Measurements from ENCODE around the gene SCN2B. TPM values are rescaled to one million over a fixed set of nuclear protein-coding genes. Genes with fewer than 3 reads are reported as not detected.
A peak's percentile ranks its signal among the peaks of the same experiment; 100 is the strongest.

SCN2B gene, protein sequence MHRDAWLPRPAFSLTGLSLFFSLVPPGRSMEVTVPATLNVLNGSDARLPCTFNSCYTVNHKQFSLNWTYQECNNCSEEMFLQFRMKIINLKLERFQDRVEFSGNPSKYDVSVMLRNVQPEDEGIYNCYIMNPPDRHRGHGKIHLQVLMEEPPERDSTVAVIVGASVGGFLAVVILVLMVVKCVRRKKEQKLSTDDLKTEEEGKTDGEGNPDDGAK
- total RNA-seq = not detected

DNA sequence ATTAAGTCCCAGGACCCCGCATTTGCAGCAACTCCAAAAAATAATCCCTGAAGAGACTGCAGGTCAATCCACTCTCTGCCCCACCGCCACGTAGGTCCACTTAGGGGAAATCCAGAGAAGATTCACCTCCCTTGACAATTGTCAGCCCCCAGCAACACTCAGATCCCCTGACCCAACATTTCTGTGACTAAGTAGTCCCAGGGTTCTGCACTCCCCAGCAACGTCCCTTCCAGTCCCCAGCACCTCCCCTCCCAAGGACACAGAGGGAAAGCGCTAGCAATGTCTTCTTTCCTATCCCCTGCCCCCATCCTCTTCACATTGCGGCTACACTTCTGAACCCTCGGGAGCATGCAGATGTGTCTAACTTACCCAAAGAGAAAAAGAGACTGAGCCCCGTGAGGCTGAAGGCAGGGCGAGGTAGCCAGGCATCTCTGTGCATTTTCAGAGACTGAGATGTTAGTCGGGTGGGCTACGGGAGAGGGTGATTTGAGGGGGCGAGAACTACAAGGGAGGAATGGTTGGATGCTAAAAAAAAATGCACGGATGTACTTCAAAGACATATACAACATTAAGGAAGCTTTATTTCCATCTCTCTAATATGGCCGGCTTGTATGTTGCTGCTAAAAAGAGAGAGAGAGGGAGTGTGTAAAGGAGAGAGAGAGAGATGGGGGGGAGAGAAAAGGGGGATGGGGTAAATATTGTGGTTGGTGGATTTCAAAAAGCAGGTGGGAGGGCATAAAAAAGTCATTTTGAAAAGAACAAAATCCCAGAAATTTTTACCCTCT is at the start of gene SCN2B:
TSS of gene SCN2B (minus strand) at position 647 of the 785 bp plus-strand sequence. CDS start at position 439, 208 bp downstream.
- intact Hi-C loops (cut with micrococcal nuclease) = no loop called here
- H3K27ac Mint-ChIP-seq = no peak within 1 kb of the TSS
- peaks cover 9% of the 10 kb centered on the region for H3K27me3 Mint-ChIP-seq
- ChIA-PET CTCF (no interaction called here), POLR2A (no interaction called here)
- no peaks in the 10 kb centered on the region for H3K9me3 Mint-ChIP-seq
- no peaks in the 10 kb centered on the region for H3K36me3 Mint-ChIP-seq
- H3K4me1 Mint-ChIP-seq (ENCODE audit: low read depth) = no peaks in the 10 kb centered on the region
- DNase-seq = no peak
- H3K4me3 Mint-ChIP-seq = no peak within 1 kb of the TSS

DNA sequence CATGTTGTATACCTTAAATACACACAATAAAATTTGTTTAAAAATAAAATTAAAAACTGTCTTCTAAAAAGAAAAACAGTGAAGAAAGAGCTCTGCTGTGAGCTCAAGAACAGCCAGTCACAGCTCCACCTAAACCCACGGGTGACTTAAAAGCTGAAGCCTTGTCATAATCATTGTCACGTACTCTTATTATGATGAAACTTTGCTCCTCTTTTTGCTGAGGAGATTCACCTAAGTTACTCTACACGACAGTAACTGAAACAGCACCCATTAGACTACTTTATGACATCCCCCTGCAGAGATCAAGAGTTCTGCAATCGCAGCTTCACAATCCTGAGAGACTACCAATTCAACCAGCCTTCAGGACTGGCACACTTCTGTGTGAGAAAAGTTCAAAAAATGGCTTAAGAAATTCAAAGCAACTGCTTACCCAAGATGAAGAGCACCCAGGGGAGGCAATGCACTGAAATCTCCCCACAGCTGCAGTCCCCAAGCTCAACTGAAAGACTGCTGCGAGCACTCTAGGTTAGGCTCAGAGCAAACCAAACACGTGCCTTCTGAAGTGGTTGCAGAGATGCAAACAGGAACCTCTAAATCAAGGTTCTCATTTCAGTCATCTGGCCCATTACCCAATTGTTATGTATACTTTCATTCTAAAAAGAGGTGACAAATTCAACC is 48.2 kb upstream of the SCN2B start, which contains the start of gene JAML:
TSS of gene JAML (minus strand) at position 501 of the 678 bp plus-strand sequence. CDS start 10,145 bp downstream, outside the sequence.
- intact Hi-C loops (cut with micrococcal nuclease) = loop anchor here (1.0 kb wide), 4 partner anchors 7 to 27 kb away; no protein-coding TSS in a partner anchor
- H3K27ac Mint-ChIP-seq = peak within 1 kb of the TSS; percentile 97
- H3K27me3 Mint-ChIP-seq = no peaks in the 10 kb centered on the region
- H3K4me1 Mint-ChIP-seq (ENCODE audit: low read depth) = peaks cover 80% of the 10 kb centered on the region
- DNase-seq = peak; percentile 84
- peaks cover 83% of the 10 kb centered on the region for H3K36me3 Mint-ChIP-seq
- ChIA-PET POLR2A (interaction anchor here (0.8 to 4.6 kb wide), 15 partner anchors 8 to 214 kb away, joined by 3 to 97 read pairs (median 9); partner anchors contain the start of genes CD3D, CD3E and MPZL3), CTCF (interaction anchor here (0.6 to 1.8 kb wide), 11 partner anchors 8 to 118 kb away, joined by 3 to 12 read pairs (median 6); partner anchors contain the start of genes CD3D and MPZL3)
- peaks cover 7% of the 10 kb centered on the region for H3K9me3 Mint-ChIP-seq
- H3K4me3 Mint-ChIP-seq = peak within 1 kb of the TSS; percentile 82

DNA sequence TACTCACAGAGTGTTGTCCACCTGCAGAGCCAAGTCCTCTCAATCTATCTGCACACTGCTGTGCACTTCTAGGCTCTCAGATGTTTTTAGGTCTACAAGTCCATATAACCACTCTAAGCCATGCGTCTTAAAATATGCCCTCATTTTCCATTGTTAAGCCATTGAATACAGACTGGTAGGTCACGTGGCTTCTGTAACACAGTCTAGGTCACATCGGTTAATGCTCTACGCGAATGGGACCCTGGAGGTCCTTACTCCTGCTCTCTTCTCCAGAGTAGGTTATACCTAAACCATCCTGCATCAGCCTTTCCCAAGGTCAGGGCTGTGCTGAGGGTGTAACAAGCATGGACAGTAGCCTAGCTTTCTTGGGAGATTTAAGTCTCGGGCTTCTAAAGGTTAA is 47.6 kb upstream of the SCN2B start:
- no peaks in the 10 kb centered on the region for H3K27me3 Mint-ChIP-seq
- DNase-seq = no peak
- intact Hi-C loops (cut with micrococcal nuclease) = loop anchor here (1.0 kb wide), 3 partner anchors 8 to 27 kb away; no protein-coding TSS in a partner anchor
- ChIA-PET POLR2A (interaction anchor here (0.8 to 4.6 kb wide), 13 partner anchors 8 to 214 kb away, joined by 3 to 97 read pairs (median 9); partner anchors contain the start of genes CD3D, CD3E and MPZL3), CTCF (interaction anchor here (0.9 to 1.8 kb wide), 10 partner anchors 8 to 72 kb away, joined by 3 to 12 read pairs (median 6); partner anchors contain the start of gene MPZL3)
- H3K4me1 Mint-ChIP-seq (ENCODE audit: low read depth) = peaks cover 87% of the 10 kb centered on the region
- peaks cover 83% of the 10 kb centered on the region for H3K36me3 Mint-ChIP-seq
- H3K9me3 Mint-ChIP-seq = peaks cover 7% of the 10 kb centered on the region
- peak overlapping the region; percentile 82 for H3K4me3 Mint-ChIP-seq
- peak overlapping the region; percentile 97 for H3K27ac Mint-ChIP-seq

DNA sequence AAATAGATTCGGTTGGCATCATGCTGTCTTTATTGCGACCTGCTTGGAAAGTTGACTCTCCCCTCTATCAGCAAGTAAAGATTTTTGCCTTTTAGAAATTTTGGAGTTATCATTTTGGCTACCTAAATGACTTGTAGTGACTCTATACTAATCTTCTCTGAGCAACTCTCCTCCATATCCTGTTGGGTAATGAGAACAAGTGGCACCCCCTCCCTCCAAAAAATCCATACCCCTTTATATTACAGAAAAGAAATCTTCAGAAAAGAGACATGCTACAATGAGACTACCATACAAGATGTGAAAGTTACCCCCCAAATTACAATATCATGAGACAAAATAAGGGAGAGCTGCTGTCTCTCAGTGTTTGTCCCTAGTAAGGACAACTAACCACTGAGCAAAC is 47.1 kb upstream of the SCN2B start:
- CTCF ChIA-PET = interaction anchor here (1.6 to 1.8 kb wide), 5 partner anchors 17 to 28 kb away, joined by 3 to 12 read pairs (median 7); partner anchors contain the start of gene MPZL3
- peaks cover 89% of the 10 kb centered on the region for H3K4me1 Mint-ChIP-seq (ENCODE audit: low read depth)
- POLR2A ChIA-PET = interaction anchor here (1.0 to 4.6 kb wide), 8 partner anchors 7 to 119 kb away, joined by 4 to 97 read pairs (median 10); partner anchors contain the start of genes CD3D and MPZL3
- H3K27me3 Mint-ChIP-seq = no peaks in the 10 kb centered on the region
- intact Hi-C loops (cut with micrococcal nuclease) = loop anchor here (1.0 kb wide), 1 partner anchor 22 kb away; no protein-coding TSS in a partner anchor
- no peak for DNase-seq
- H3K27ac Mint-ChIP-seq = peak overlapping the region; percentile 97
- H3K36me3 Mint-ChIP-seq = peaks cover 83% of the 10 kb centered on the region
- peaks cover 7% of the 10 kb centered on the region for H3K9me3 Mint-ChIP-seq
- H3K4me3 Mint-ChIP-seq = peak overlapping the region; percentile 82

DNA sequence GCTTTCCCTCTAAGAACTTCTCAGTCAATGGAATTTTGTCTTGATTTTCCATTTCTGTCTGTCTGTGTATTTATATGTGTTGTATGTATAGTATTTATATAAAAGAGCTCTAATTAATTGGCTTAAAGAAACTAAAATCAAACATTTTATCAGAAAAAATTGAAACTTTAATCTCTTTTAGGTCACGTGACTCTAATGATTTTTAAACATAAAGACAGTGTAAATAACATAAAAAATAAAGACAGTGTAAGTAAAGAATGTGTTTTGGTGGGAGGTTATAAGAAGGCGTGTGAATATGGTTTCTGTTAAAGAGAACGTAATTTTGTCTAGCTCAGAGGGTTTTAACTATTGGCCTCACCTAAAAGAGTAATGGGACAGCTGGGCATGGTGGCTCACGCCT is 46.0 kb upstream of the SCN2B start:
- intact Hi-C loops (cut with micrococcal nuclease) = no loop called here
- H3K4me1 Mint-ChIP-seq (ENCODE audit: low read depth) = peaks cover 89% of the 10 kb centered on the region
- H3K4me3 Mint-ChIP-seq = peak overlapping the region; percentile 78
- no peaks in the 10 kb centered on the region for H3K27me3 Mint-ChIP-seq
- ChIA-PET POLR2A (interaction anchor here (0.6 to 7.6 kb wide), 3 partner anchors 19 to 24 kb away, joined by 3 to 75 read pairs (median 3); no protein-coding TSS in a partner anchor), CTCF (interaction anchor here (0.9 to 3.1 kb wide), 4 partner anchors 16 to 70 kb away, joined by 3 to 12 read pairs (median 4); no protein-coding TSS in a partner anchor)
- H3K27ac Mint-ChIP-seq = peak overlapping the region; percentile 97
- DNase-seq = no peak
- peaks cover 74% of the 10 kb centered on the region for H3K36me3 Mint-ChIP-seq
- peaks cover 7% of the 10 kb centered on the region for H3K9me3 Mint-ChIP-seq

DNA sequence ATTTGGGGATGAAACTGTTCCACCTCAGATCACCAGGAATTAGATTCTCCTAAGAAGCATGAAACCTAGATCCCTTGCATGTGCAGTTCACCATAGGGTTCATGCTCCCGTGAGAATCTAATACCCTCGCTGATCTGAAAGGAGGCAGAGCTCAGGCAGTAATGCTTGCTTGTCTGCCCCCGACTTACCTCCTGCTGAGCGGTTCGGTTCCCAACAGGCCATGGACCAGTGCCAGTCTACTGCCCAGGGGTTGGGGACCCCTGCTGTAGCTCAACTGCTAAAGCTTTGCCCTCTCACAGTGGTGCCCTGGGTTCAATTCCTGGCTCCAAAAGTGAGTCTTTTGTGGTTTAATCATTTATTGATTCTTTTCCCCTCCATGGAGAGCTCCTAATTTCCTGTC is 45.0 kb upstream of the SCN2B start:
- CTCF ChIA-PET = interaction anchor here (1.1 to 3.1 kb wide), 3 partner anchors 19 to 71 kb away, joined by 3 to 12 read pairs (median 7); no protein-coding TSS in a partner anchor

DNA sequence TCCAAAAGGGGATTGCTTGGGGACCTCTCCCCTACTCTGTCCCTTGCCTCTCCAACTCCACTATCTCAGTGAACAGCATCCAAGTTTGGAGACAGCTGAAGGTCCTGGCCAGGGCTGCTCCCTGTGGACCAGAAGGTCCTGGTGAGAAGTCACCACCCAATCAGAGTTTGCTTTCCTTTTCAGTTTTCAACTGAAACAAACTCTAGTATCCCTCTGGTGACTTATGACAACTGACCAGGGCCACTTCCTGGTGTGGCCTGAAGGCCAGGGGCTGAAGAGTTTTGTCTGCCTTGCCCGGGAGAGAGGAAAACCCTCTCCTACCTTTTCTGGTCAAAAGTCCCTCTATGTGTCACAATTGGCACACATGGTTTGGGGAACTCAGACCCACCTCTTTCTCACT is 43.3 kb upstream of the SCN2B start:
- intact Hi-C loops (cut with micrococcal nuclease) = loop anchor here (5.0 kb wide), 1 partner anchor 217 kb away; no protein-coding TSS in a partner anchor
- DNase-seq = no peak
- ChIA-PET CTCF (interaction anchor here (0.8 to 4.0 kb wide), 3 partner anchors 7 to 76 kb away, joined by 3 to 14 read pairs (median 11); no protein-coding TSS in a partner anchor), POLR2A (interaction anchor here (1.7 to 8.2 kb wide), 3 partner anchors 10 to 22 kb away, joined by 4 to 83 read pairs (median 75); no protein-coding TSS in a partner anchor)
- Mint-ChIP-seq H3K9me3 (no peaks in the 10 kb centered on the region), H3K36me3 (peaks cover 57% of the 10 kb centered on the region), H3K4me3 (peak overlapping the region; percentile 81), H3K27me3 (no peaks in the 10 kb centered on the region), H3K27ac (peak overlapping the region; percentile 97), H3K4me1 (ENCODE audit: low read depth) (peaks cover 89% of the 10 kb centered on the region)

More for the DNA sequence above, 45.0 kb upstream of the SCN2B start:
- Mint-ChIP-seq H3K9me3 (peaks cover 7% of the 10 kb centered on the region), H3K4me1 (ENCODE audit: low read depth) (peaks cover 89% of the 10 kb centered on the region), H3K27ac (peak overlapping the region; percentile 97), H3K36me3 (peaks cover 66% of the 10 kb centered on the region), H3K27me3 (no peaks in the 10 kb centered on the region), H3K4me3 (peak overlapping the region; percentile 81)
- intact Hi-C loops (cut with micrococcal nuclease) = no loop called here
- no peak for DNase-seq
- POLR2A ChIA-PET = interaction anchor here (0.6 to 7.6 kb wide), 3 partner anchors 20 to 138 kb away, joined by 3 to 75 read pairs (median 3); partner anchors contain the start of gene UBE4A

DNA sequence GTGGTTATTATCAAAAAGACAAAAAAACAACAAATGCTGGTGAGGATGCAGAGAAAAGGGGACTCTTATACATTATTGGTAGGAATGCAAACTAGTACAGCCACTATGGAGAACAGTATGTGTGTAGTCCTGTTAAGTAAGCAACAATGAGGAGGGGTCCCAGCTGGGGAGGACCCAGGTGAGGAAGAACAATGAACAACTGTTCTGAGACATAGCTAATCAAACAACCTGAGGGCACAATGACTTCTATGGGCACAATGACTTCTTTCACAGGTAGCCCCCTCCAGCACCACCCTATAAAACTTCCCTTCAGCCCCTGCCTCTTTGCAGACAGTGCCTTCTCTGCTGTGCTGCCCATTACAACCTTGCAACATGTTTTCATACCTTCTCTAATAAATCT is 42.8 kb upstream of the SCN2B start:
- Mint-ChIP-seq H3K27ac (peak overlapping the region; percentile 97), H3K36me3 (peaks cover 57% of the 10 kb centered on the region)

DNA sequence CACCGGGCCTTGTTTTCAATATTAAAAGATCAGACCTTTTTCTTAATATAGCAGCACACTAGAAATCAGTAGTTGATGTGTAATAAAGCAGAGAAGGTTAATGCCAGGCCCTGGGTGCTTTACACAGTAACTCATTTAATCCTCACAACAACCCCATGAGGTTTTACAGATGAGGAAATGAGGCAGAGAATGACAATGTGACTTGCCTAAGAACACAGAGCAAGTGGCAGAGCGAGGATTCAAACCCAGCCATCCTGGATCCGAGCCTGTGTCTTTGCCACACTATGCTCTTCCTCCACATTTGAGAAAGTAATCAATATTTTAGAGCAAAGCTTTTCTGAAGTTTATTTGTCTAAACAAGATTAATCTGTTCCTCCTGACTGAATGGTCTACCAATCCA is 41.1 kb upstream of the SCN2B start:
- peaks cover 57% of the 10 kb centered on the region for H3K36me3 Mint-ChIP-seq
- intact Hi-C loops (cut with micrococcal nuclease) = loop anchor here (1.0 to 5.0 kb wide), 9 partner anchors 8 to 221 kb away; partner anchors contain the start of genes CD3D, JAML and MPZL3
- peaks cover 96% of the 10 kb centered on the region for H3K4me1 Mint-ChIP-seq (ENCODE audit: low read depth)
- H3K9me3 Mint-ChIP-seq = no peaks in the 10 kb centered on the region
- ChIA-PET CTCF (interaction anchor here (0.5 to 4.0 kb wide), 4 partner anchors 10 to 121 kb away, joined by 3 to 14 read pairs (median 8); no protein-coding TSS in a partner anchor), POLR2A (interaction anchor here (1.5 to 8.2 kb wide), 8 partner anchors 8 to 215 kb away, joined by 5 to 83 read pairs (median 18); partner anchors contain the start of genes CD3D, CD3E, JAML and MPZL3)
- no peaks in the 10 kb centered on the region for H3K27me3 Mint-ChIP-seq
- DNase-seq = peak; percentile 70
- peak overlapping the region; percentile 81 for H3K4me3 Mint-ChIP-seq
- H3K27ac Mint-ChIP-seq = peak overlapping the region; percentile 97

More for the DNA sequence above, 42.8 kb upstream of the SCN2B start:
- Mint-ChIP-seq H3K4me1 (ENCODE audit: low read depth) (peaks cover 92% of the 10 kb centered on the region), H3K4me3 (peak overlapping the region; percentile 81), H3K9me3 (no peaks in the 10 kb centered on the region), H3K27me3 (no peaks in the 10 kb centered on the region)
- intact Hi-C loops (cut with micrococcal nuclease) = loop anchor here (5.0 kb wide), 1 partner anchor 217 kb away; no protein-coding TSS in a partner anchor
- no peak for DNase-seq
- ChIA-PET CTCF (interaction anchor here (0.8 to 4.0 kb wide), 3 partner anchors 8 to 77 kb away, joined by 3 to 14 read pairs (median 11); no protein-coding TSS in a partner anchor), POLR2A (interaction anchor here (1.0 to 8.2 kb wide), 7 partner anchors 6 to 86 kb away, joined by 3 to 83 read pairs (median 25); partner anchors contain the start of genes CD3E, JAML and MPZL3)
